Measurements from ENCODE around the gene GIMAP2.
"Not testable (repeated sequence)": the region's sequence is repeated elsewhere in the genome, so short reads cannot be mapped to it uniquely, and the experiment has no call there.

Gene GIMAP2

DNA sequence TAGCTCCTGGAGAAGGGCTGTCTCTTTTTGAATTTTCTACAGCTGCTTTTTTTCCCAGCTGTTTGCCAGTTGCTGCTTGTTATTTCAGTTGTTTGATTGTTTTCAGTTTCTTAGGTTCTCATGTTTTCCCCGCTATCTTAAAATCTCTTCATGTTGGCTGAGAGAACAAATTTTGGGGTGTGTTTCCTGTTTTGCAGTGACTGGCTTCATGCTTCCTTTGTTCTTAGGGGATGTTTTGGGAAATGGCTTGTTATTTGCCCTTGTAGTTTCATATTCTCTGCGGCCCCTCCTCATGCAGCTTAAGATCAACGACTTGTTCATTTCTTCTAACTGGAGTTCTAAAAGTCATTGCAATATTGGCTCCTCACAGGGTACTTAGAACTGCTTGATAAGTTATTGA lies 8.7 kb upstream of the GIMAP2 start:
- DNase-seq (ENCODE audit: low read depth in 2 of 2): not testable (repeated sequence)

DNA sequence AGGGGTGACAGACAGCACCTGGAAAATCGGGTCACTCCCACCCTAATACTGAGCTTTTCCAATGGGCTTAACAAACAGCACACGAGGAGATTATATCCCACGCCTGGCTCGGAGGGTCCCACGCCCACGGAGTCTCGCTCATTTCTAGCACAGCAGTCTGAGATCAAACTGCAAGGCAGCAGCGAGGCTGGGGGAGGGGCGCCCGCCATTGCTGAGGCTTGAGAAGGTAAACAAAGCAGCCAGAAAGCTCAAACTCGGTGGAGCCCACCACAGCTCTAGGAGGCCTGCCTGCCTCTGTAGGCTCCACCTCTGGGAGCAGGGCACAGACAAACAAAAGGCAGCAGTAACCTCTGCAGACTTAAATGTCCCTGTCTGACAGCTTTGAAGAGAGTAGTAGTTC lies 6.9 kb upstream of the GIMAP2 start:
- not testable (repeated sequence) for DNase-seq (ENCODE audit: low read depth in 2 of 2)

DNA sequence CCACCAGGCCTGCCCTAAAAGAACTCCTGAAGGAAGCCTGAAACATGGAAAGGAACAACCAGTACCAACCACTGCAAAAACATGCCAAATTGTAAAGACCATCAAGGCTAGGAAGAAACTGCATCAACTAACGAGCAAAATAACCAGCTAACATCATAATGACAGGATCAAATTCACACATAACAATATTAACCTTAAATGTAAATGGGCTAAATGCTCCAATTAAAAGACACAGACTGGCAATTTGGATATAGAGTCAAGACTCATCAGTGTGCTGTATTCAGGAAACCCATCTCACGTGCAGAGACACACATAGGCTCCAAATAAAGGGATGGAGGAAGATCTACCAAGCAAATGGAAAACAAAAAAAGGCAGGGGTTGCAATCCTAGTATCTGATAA lies 5.1 kb upstream of the GIMAP2 start:
- not testable (repeated sequence) for DNase-seq (ENCODE audit: low read depth in 2 of 2)

DNA sequence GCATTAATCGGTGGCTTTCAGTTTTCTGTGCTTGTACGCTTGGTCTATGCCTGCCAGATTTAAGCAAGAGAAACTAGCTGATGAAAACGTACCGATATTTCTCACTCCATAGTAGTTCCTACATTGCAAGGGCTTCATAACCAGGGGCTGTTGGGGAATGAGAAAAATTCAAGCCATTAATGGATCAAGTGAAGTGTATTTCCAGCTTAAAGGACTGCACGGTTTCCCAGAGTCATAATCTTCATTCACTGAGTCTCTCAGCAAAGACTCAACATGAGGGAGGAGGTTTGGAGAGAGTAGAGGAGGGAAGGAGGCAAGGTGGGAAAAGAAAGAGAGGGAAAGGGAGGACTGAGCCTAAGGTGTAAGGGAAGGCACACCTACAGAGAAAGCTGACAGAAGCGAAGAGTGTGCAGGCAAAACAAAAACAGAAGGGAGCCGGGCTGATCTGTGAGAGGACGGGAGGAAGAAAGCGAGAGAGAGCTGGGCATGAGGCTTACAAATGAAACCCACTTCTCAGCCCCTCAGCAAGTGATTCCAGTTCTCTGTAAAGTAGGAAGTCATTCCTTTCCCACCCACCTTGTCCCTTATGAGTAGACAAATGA lies 625 bp downstream of the GIMAP2 start:
- no peak for DNase-seq (ENCODE audit: low read depth in 2 of 2)

DNA sequence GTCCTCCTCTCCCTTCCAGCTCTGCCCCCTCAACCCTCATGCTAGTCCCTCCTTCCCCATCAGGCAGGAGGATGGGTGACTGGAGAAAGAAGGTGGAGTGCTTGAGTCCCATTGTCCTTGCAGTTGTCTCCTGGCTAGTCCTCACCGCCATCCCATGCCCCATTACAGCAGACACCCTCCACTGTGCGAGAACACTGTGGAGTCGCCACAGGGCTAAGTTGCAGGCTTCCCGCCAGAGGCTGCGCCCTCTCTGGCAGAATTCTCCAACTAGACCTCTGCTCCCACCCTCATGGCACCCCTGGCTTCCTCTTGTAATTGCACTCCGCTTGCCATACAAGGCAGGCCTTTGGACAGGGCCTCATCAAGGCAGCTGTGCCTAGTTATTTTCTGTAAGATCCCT lies 3.1 kb downstream of the GIMAP2 start:
- DNase-seq (ENCODE audit: low read depth in 2 of 2): no peak

DNA sequence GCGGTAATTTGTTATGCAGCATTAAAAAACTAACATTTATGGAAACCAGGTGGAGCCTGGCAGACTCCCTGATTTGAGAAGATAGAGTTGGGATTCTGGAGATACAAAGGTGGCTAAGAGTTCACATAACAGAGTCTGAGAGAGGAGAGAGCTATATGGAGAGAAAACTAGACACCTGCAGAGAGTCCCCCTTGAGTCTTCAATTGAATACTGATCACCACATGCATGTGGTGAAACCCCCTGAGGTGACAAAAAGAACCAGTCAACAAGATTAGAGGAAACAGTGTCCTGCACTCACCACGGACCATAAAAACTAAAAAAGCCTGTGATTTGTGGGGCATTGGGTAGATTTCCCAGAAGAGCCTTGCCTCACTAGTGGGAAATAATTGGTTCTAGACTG lies 10.1 kb downstream of the GIMAP2 start:
- no peak for DNase-seq (ENCODE audit: low read depth in 2 of 2)

DNA sequence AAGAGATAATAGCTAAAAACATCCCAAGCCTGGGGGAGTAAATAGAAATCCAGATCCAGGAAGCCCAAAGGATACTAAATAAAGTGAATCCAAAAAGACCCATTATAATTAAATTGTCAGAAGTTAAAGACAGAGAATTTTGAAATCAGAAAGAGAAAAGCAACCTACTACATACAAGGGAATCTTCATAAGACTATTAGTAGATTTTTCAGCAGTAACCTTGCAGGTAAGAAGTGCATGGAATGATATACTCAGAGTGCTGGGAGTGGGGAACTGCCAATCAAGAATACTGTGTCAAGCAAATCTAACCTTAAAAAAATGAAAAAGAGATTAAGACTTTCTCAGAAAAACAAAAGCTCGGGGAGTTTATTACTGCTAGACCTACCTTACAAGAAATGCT lies 17.7 kb downstream of the GIMAP2 start:
- DNase-seq (ENCODE audit: low read depth in 2 of 2): no peak

DNA sequence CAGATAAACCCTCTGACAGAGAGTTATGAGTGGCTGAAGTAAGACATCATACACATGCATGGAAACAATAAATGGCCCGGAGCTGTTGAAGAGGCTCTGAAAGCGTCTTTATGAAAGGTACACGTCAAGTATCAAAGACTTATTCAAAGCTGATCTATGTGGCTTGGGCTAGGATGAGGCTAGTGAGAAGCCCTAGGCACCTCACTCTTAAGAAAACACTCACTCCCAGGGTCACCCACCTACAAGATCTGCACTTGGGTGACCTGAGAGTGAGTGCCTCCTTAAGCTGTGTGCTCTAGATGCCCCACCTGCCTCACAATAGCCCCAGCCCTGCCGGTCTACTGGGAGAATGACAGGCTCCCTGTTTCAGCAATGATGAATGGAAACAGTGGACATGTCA lies 29.8 kb downstream of the GIMAP2 start:
- no peak for DNase-seq (ENCODE audit: low read depth in 2 of 2)

DNA sequence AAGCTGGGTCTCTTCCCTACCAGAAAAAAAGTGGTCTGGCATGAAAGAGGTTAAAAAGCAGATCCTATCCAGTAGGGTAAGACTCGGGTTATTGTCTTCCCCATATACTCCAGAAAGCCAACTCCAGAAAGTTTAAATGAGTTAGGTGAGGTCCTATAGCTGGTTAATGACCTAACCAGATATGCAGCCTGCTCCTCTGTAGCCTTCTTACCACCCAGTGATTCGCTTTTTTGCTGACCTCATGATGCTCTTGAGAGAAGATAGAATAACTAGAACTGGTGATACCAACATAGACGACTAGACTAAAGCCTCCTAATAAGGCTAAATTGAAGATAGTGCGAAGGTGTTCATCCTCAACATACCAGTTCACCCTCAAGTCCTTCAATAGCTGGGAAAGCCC lies 30.2 kb downstream of the GIMAP2 start:
- DNase-seq (ENCODE audit: low read depth in 2 of 2): no peak

DNA sequence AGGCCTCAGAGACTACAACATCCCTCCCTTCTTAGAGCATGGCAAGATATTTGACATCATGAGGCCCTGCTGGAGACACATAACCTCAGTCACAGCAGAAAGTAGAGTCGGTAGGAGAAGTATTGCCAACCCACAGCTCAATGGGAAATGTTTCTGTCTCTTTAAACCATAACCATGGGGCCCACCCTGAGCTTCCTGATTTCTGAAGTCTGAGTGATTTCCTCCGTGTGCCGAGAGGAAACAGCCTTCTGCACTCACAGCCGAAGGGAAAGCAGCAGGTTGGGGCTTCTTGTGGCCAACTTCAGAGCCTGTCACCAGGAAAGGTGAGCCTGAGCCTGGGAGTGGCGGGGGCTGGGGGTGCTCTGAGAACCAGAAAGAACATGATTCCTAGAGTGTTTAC lies 30.9 kb downstream of the GIMAP2 start, which contains the start of gene GIMAP1:
Gene GIMAP1, plus strand, starts transcription at position 246 of the 400 bp plus-strand sequence. CDS start 2,435 bp downstream, outside the sequence.
- peak in 1 of 2 donors; percentile 26 for DNase-seq (ENCODE audit: low read depth in 2 of 2)

DNA sequence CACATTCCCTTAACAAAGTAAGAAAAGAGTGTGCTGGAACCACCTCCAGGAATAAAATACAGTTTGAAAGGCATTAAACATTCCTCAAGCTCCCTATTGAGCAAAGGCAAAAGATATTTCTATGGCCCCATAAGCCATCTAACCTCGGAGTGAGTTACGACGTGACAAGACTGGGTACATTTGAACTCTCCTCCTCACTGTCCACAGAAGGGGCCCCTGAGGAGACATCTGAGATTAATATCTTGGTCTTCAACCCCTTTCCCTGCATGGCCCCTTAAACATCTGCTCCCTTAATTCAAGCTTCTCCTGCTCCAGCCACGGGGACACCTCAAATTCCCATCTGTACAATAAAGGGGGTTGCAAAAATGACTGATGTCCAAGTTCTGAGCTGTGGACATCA lies 31.4 kb downstream of the GIMAP2 start:
- no peak for DNase-seq (ENCODE audit: low read depth in 2 of 2)

DNA sequence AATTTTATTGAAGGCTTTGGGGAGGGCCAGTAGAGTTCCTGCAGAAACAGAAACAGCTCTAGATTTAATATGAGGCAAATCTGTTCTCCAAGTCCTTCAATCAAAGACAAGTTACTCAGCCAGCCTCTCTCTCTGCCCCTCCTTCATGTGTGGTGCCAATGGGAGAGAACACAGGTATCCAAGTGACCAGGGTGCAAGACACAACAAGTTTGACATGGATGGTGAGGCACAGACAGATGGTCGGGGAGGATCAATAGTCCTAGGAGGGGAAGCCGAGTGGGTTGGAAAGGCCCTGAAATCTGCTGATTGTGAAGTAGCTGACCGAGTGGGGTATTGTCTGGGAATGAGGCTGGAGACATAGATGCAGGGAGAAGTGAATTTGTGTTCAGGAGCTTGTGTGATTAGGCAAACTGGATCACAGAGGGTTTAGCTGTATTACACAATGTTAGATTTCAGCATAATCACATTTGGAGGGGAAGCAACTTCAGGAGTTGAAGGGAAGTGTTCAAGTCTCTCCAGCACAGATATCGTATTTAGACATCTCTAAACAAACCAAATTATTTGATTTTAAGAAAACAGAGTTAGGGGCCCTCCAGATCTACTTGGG lies 32.4 kb downstream of the GIMAP2 start:
- DNase-seq (ENCODE audit: low read depth in 2 of 2): no peak

DNA sequence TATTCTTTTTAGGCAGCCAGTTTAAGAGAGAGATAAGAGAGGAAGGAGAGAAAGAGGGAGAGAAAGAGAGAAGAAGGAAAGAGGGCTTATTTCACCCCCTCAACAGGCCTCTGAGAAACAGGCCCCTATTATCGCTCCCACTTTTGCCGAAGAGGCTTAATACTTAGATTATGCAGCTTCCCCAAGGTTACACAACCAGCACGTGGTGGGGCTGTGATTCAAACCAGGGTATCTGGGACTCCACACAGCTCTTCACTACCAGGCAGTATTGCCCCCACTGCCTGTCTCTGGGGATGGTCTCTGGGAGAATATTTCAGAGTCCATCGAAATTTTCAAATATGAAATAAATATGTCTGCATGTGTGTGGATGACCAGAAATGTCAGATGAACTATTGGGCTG lies 33.9 kb downstream of the GIMAP2 start:
- no peak for DNase-seq (ENCODE audit: low read depth in 2 of 2)

DNA sequence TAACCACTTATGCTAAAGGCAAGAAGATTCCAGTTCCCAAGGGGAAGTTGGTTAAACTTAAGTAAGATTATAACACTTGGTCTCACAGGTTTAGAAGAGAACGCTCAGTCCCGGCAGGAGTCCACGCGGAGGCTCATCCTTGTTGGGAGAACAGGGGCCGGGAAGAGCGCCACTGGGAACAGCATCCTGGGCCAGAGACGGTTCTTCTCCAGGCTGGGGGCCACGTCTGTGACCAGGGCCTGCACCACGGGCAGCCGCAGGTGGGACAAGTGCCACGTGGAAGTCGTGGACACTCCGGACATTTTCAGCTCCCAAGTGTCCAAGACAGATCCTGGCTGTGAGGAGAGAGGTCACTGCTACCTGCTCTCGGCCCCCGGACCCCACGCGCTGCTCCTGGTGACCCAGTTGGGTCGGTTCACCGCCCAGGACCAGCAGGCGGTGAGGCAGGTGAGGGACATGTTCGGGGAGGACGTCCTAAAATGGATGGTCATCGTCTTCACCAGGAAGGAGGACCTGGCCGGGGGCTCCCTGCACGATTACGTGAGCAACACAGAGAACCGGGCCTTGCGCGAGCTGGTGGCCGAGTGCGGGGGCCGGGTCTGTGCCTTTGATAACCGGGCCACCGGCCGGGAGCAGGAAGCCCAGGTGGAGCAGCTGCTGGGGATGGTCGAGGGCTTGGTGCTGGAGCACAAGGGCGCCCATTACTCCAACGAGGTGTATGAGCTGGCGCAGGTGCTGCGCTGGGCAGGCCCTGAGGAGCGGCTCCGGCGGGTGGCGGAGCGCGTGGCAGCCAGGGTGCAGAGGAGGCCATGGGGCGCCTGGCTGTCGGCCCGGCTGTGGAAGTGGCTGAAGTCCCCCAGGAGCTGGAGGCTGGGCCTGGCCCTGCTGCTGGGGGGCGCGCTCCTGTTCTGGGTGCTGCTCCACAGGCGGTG lies 34.7 kb downstream of the GIMAP2 start:
- DNase-seq (ENCODE audit: low read depth in 2 of 2): no peak

DNA sequence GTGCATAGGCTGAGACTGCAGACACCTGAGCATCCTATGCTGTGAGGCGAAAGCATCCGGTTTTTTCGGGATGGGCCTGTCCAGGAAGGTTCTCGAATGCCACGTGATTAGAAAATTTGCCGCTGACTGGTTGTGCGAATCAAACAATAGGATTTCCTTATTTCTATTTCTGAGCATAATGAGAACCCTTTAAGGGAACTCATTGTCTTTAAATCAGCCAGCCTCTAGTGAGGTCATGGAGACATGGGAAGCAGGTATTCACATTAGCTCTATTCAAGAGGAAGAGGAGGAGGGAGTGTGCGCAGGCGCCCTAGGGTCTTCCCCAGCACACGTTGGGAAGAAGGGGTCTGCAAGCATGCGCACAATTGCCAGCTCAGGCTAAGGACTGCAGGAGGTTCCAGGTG lies 36.5 kb downstream of the GIMAP2 start:
- DNase-seq (ENCODE audit: low read depth in 2 of 2): no peak

DNA sequence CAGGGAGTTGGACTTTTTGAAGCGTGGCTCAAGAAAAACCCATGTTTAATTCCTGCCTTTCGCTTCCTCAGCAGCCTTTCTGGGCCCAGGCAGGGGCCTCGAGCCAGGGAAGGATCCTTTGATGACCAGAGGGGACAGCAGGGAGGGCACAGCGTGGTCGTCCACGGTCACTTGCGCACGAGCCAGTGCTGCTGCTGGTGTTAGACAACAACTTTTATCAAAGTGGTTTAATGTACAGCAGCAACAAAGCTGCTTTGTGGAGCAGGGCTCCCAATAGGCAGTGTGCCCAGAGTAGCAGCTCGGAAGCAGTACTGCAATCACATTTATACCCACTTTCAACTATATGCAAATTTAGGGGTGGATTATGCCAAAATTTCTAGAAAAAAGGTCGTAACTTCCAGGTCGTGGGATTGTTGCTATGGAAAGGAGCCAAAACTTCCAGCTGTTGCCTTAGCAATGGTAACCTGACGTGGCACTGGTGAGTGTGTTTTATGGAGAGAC lies 37.0 kb downstream of the GIMAP2 start:
- no peak for DNase-seq (ENCODE audit: low read depth in 2 of 2)

DNA sequence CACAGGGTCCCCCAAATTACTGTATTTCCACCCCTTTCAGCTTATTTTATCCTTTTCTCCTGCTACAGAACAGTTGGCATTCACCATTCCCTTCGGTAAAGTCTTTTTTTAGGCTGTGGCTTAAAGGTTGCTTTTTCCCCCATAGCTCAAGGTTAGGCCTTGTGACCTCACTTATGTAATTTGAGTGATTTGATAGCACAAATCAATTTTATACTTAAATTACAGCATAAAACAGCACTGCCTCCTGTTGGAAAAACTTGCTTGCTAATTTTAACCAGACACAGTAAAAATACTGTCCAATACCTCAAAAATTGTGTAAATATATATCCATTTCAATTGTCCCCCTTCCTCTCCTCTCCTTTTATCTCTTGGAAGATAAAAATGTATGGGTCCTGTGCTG lies 38.0 kb downstream of the GIMAP2 start:
- no peak for DNase-seq (ENCODE audit: low read depth in 2 of 2)

DNA sequence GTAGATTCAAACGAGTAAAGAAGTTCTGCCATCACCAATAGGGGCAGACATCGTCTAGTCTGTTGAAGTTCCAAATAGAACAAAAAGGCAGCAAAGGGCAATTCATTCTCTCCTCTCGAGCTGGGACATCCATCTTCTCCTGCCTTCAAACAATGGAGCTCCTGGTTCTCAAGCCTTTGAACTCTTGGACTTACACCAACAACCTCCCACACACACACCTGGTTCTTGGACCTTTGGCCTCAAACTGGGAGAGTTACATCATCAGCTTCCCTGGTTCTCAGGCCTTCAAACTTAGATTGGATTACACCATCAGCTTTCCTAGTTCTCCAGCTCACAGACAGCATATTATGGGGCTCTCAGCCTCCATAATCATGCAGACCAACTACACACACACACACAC lies 41.9 kb downstream of the GIMAP2 start:
- DNase-seq (ENCODE audit: low read depth in 2 of 2): no peak

DNA sequence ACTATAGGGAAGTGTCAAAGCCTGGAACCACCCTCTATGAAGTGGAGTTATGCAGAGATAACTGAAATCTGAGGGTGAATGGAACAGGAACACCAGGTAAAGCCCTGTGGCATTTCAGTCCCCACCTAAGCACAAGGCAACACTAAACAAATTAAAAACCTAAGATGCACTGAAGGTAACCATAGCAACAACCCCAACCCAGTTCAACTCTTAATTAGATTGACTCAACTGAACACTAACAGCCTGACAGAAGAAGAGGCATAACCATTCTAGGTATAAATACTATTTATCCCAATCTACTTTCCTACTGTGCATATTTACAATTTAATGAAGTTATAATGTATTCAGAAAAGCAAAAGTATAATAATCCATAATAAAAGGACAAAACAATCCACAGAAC lies 42.5 kb downstream of the GIMAP2 start:
- no peak for DNase-seq (ENCODE audit: low read depth in 2 of 2)

DNA sequence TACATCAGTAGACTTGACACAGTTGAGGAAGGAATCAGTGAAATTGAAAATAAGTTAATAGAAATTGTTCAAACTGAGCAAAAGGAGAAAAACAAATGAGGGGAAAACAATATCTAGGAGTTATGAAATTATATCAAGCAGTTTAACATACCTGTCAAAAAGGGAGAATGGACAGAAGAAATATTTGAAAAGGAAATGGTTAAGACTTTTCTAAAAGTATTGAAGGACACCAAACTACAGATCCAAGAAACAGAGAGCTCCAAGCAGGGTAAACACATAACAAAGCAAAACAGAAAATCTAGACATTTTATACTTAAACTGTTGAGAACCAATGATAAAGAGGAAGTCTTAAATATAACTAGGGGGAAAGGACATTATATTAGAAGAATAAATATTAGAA lies 43.1 kb downstream of the GIMAP2 start:
- DNase-seq (ENCODE audit: low read depth in 2 of 2): no peak

DNA sequence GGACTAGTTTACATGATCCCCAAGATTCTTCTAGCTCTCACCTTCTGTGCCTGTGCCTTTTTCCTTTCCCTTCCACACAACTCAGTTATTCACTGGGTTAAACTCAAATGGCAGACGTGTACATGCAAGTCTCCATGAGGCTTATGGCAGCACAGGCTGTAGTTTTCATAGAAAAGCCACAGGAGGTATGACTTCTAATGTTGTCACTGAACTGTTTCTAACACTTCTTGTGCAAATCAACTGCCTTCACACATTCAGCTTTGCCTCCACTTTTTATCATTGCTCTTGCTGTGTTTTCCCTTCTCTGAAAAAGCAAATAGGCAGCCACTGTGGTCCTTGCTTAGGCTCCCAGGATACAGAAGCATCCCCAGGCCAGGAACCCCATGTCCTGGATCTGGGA lies 46.4 kb downstream of the GIMAP2 start:
- no peak for DNase-seq (ENCODE audit: low read depth in 2 of 2)

DNA sequence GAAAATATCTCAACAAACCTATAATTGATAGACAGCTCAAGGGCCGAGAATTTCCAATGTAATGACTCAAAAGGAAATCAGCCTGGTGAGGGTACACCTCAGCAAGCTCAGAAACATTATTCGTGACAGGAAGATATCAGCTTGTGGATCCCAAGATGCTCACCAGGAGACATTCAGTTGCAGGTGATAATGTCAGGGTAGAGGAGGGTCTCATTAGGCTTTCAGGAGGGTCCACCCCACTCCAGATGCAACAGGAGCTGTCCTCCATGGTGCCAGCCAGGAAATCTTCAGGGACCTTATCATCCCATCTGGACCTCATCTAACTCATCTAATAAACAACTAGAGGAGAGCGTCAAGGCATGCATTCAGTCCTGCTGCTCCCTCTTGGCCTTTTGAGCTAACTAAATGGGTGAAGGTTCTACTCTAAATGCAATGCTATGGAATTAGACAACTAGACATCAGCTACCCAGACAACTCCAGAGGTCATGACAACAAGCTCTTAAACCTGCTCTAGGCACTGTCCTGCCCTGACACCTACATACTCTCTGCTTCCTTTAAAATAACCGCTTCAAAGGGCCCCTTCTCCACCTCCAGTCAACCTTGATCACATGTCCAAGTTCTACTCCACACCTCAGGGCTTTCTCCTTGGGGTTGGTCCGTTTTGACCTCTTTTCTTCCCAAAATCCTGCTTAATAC lies 47.4 kb downstream of the GIMAP2 start:
- DNase-seq (ENCODE audit: low read depth in 2 of 2): no peak

All from stimulated activated CD8-positive, alpha-beta memory T cell treated with anti-CD3 and anti-CD28 coated beads, Interleukin-15, amount 100 ng/mL, for 4 hours (primary cell).